Right atrium auricular region (tissue), 2 donors: Measurements from ENCODE around the gene ZNF813. TPM values are rescaled to one million over a fixed set of nuclear protein-coding genes. Genes with fewer than 3 reads are reported as not detected.
A peak's percentile ranks its signal among the peaks of the same experiment; 100 is the strongest.
"Not testable (repeated sequence)": the region's sequence is repeated elsewhere in the genome, so short reads cannot be mapped to it uniquely, and the experiment has no call there.

Source experiments
- DNase-seq: peaks from one replicate; pipeline ENCODE4 v3.0.0-alpha.2; 2019; ENCODE audit warnings: low spot score
- H3K27ac ChIP-seq, 2 donors: fragments of 200-600 bp; sonication (generic); 1 replicate in 1 of 2; 2 replicates in 1 of 2; pipeline ENCODE4 v1.5.1; 2016 to 2019
- H3K27me3 ChIP-seq, 2 donors: fragments of 200-600 bp; sonication (generic); one replicate each; pipeline versions ENCODE4 v1.5.1 to v1.6.0; 2017 to 2019
- H3K36me3 ChIP-seq: fragments of 200-600 bp; sonication (generic); one replicate; pipeline ENCODE4 v1.5.1; 2016
- H3K4me1 ChIP-seq, 2 donors: fragments of 200-600 bp; sonication (generic); one replicate each; pipeline versions ENCODE4 v1.5.1 to v1.6.0; 2017 to 2019
- H3K4me3 ChIP-seq, 2 donors: fragments of 200-600 bp; sonication (generic); 1 replicate in 1 of 2; 2 replicates in 1 of 2; pipeline ENCODE4 v1.5.1; 2017 to 2019; ENCODE audit warnings: mild to moderate bottlenecking in 1 of 2, moderate library complexity in 1 of 2
- H3K9me3 ChIP-seq, 2 donors: fragments of 200-600 bp; sonication (generic); one replicate each; pipeline ENCODE4 v1.5.1; 2019
- CTCF ChIP-seq, 2 donors: fragments of 200-600 bp; sonication (generic); IDR thresholded peaks; one replicate each; pipeline ENCODE4 v1.5.1; 2019; ENCODE audit warnings: antibody characterized with exemption in 2 of 2
- total RNA-seq, 2 donors: library from RNA; depleted of rRNA; stranded (reverse); fragments of >200 nt; gene quantifications; one replicate each; pipeline ENCODE4 v1.1.0, GENCODE V29; 2016

ZNF813 gene
- total RNA-seq, 2 donors from 2014 or later: 0.63 to 1.3 TPM

- Histone ChIP-seq H3K4me3 (peak within 1 kb of the TSS; percentile 65 to 69), H3K4me1 (peaks cover 0 to 6% of the 10 kb centered on the region in 2 donors), H3K9me3 (no peaks in the 10 kb centered on the region), H3K27ac (peak within 1 kb of the TSS; percentile 66 to 69), H3K36me3 (peaks cover 6% of the 10 kb centered on the region), H3K27me3 (no peaks in the 10 kb centered on the region)
- TF ChIP-seq CTCF (IDR thresholded peaks at IDR 0.05): peak in 1 of 2 donors; percentile 29
- peak; percentile 95 for DNase-seq
These were observed 36.0 kb upstream of the ZNF813 start, which contains the start of gene ZNF761 for GRCh38 chr19:53431399-53432087. ZNF761 (plus strand) TSS chr19:53431984; CDS start chr19:53447269, 15,285 bp downstream.

- no peaks in the 10 kb centered on the region for H3K27me3 ChIP-seq
- DNase-seq: peak; percentile 60
- no peak for TF ChIP-seq CTCF (IDR thresholded peaks at IDR 0.05)
- peak overlapping the region; percentile 65 to 69 for H3K4me3 ChIP-seq
- peaks cover 6% of the 10 kb centered on the region for H3K36me3 ChIP-seq
- no peaks in the 10 kb centered on the region for H3K9me3 ChIP-seq
- H3K27ac ChIP-seq: peak overlapping the region; percentile 66 to 69
- H3K4me1 ChIP-seq: peaks cover 0 to 6% of the 10 kb centered on the region in 2 donors
These were observed 35.4 kb upstream of the ZNF813 start for GRCh38 chr19:53432088-53432661.

DNA sequence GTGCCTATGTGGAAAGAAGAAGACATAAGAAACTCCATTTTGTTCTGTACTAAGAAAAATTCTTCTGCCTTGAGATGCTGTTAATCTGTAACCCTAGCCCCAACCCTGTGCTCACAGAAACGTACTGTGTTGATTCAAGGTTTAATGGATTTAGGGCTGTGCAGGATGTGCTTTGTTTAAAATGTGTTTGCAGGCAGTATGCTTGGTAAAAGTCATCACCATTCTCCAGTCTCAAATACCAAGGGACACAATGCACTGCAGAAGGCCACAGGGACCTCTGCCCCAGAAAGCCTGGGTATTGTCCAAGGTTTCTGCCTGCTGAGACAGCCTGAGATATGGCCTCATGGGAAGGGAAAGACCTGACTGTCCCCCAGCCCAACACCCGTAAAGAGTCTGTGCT lies 23.7 kb upstream of the ZNF813 start:
- peaks cover 16% of the 10 kb centered on the region for H3K36me3 ChIP-seq
- DNase-seq, H3K27ac ChIP-seq, H3K4me1 ChIP-seq, H3K4me3 ChIP-seq, H3K27me3 ChIP-seq: not testable (repeated sequence)
- H3K9me3 ChIP-seq: peaks cover 0 to 14% of the 10 kb centered on the region in 2 donors

DNA sequence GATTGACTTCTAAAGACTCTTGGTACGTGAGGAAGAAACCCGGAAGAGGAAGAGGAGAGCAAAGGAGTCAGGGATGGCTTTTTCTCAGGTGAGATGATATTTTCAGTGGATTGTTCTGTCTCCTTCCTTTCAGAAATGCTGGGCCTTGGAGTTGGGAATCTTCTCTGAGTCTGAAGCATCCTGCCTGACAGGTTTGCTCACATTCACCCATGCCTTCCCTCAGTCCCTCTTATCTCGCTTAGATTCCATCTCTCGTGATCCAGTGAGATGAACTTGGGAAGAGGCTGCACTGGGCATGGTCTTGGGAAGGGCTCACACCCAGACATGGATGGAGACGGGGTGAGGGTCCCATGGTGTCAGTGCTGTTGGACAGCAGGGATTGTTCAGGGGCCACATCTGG lies 20.3 kb upstream of the ZNF813 start:
- not testable (repeated sequence) for H3K27me3 ChIP-seq, H3K4me3 ChIP-seq, DNase-seq, H3K27ac ChIP-seq, H3K4me1 ChIP-seq
- Histone ChIP-seq H3K9me3 (peaks cover 0 to 14% of the 10 kb centered on the region in 2 donors), H3K36me3 (peaks cover 35% of the 10 kb centered on the region)

DNA sequence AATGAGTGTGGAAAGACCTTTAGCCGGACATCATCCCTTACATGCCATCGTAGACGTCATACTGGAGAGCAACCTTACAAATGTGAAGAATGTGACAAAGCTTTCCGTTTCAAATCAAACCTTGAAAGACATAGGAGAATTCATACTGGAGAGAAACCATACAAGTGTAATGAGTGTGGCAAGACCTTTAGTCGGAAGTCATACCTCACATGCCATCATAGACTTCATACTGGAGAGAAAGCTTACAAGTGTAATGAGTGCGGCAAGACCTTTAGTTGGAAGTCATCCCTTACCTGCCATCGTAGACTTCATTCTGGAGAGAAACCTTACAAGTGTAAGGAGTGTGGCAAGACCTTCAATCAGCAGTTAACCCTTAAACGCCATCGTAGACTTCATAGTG lies 11.7 kb upstream of the ZNF813 start:
- Histone ChIP-seq H3K4me3 (no peak overlapping the region), H3K9me3 (peaks cover 0 to 36% of the 10 kb centered on the region in 2 donors), H3K36me3 (peaks cover 44% of the 10 kb centered on the region), H3K4me1 (no peaks in the 10 kb centered on the region), H3K27ac (no peak overlapping the region), H3K27me3 (no peaks in the 10 kb centered on the region)
- no peak for TF ChIP-seq CTCF (IDR thresholded peaks at IDR 0.05)
- DNase-seq: no peak

DNA sequence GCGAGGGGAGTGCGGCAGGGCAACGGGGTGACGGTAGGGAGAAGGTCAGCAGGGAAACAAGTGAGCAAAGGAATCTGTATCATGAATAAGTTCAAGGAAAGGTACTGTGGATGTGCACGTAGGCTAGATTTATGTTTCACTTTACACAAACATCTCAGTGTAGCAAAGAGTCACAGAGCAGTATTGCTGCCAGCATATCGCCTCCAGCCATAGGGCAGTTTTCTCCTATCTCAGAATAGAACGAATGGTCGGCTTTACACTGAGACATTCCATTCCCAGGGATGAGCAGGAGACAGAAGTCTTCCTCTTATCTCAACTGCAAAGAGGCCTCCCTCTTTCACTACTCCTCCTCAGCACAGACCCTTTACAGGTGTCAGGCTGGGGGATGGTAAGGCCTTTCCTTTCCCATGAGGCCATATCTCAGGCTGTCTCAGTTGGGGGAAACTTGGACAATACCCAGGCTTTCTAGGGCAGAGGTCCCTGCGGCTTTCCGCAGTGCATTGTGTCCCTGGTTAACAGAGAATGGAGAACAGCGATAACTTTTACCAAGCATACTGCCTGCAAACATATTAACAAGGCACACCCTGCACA lies 7.3 kb upstream of the ZNF813 start:
- H3K36me3 ChIP-seq, H3K4me3 ChIP-seq, H3K4me1 ChIP-seq, DNase-seq, H3K27ac ChIP-seq, H3K27me3 ChIP-seq: not testable (repeated sequence)
- H3K9me3 ChIP-seq: peaks cover 0 to 33% of the 10 kb centered on the region in 2 donors

GRCh38 chr19:53461866-53462265 lies 5.7 kb upstream of the ZNF813 start:
- TF ChIP-seq CTCF (IDR thresholded peaks at IDR 0.05): no peak
- Histone ChIP-seq H3K36me3 (no peaks in the 10 kb centered on the region), H3K4me3 (no peak overlapping the region), H3K27me3 (no peaks in the 10 kb centered on the region), H3K4me1 (peaks cover 0 to 4% of the 10 kb centered on the region in 2 donors), H3K27ac (no peak overlapping the region), H3K9me3 (peaks cover 0 to 16% of the 10 kb centered on the region in 2 donors)
- DNase-seq: no peak
